Stimulated activated naive B cell treated with anti-CD40 and anti-IgM and Interleukin-4, amounts not matched to agents 10 μg/mL and 1 μg/mL and 100 μg/mL, for 72 hours (primary cell): Measurements from ENCODE around the gene RTCA.
"Not testable (repeated sequence)": the region's sequence is repeated elsewhere in the genome, so short reads cannot be mapped to it uniquely, and the experiment has no call there.

Experiments used
- ATAC-seq, 2 donors: fragments of 150-1000 bp; cut with Tn5 transposase; replicated peaks; 2 replicates each; pipeline ENCODE4 v1.10.0; 2021; ENCODE audit warnings: moderate library complexity in 1 of 2
- DNase-seq: peaks from one replicate; pipeline ENCODE4 v3.0.0; 2021
- H3K27ac Mint-ChIP-seq: one replicate; pipeline ENCODE4 v1.8.0; 2022; ENCODE audit warnings: mild to moderate bottlenecking, mixed read lengths
- H3K27me3 Mint-ChIP-seq, 2 donors: one replicate each; pipeline ENCODE4 v1.8.0; 2022; ENCODE audit warnings: mixed read lengths in 2 of 2
- H3K36me3 Mint-ChIP-seq, 2 donors: one replicate each; pipeline ENCODE4 v1.8.0; 2022; ENCODE audit warnings: mixed read lengths in 2 of 2, mild to moderate bottlenecking in 1 of 2
- H3K4me1 Mint-ChIP-seq, 2 donors: one replicate each; pipeline ENCODE4 v1.8.0; 2022; ENCODE audit warnings: mixed read lengths in 2 of 2, mild to moderate bottlenecking in 1 of 2
- H3K4me3 Mint-ChIP-seq, 2 donors: one replicate each; pipeline ENCODE4 v1.8.0; 2022; ENCODE audit warnings: mild to moderate bottlenecking in 2 of 2, mixed read lengths in 2 of 2, moderate library complexity in 1 of 2
- H3K9me3 Mint-ChIP-seq, 2 donors: one replicate each; pipeline ENCODE4 v1.8.0; 2022; ENCODE audit warnings: mixed read lengths in 2 of 2, mild to moderate bottlenecking in 1 of 2

RTCA gene

DNA sequence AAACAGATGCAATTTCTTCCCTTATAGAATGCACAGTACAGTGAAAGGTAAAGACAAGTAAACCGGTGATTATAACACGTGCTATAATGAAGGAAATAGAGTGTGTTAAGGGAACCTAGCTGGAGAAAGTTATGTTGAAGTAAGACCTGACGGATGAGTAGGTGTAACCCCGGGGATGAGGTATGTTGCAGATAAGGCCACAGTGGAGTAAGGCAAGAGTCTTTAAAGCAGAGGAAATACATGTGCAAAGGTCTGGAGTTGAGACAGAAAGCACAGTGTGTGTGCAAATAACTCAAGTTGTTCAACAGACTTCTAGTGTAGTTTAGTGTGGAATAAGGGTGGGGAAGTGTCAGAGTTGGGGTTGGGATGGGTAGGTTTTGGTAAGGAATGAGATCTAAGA is 19.3 kb upstream of the RTCA start:
- H3K36me3 Mint-ChIP-seq: peaks cover 5 to 6% of the 10 kb centered on the region in 2 donors
- H3K9me3 Mint-ChIP-seq: no peaks in the 10 kb centered on the region
- no peak overlapping the region for H3K4me3 Mint-ChIP-seq
- no peak for DNase-seq
- no peak for ATAC-seq
- H3K27ac Mint-ChIP-seq: no peak overlapping the region
- no peaks in the 10 kb centered on the region for H3K27me3 Mint-ChIP-seq
- H3K4me1 Mint-ChIP-seq: peaks cover 7 to 19% of the 10 kb centered on the region in 2 donors

DNA sequence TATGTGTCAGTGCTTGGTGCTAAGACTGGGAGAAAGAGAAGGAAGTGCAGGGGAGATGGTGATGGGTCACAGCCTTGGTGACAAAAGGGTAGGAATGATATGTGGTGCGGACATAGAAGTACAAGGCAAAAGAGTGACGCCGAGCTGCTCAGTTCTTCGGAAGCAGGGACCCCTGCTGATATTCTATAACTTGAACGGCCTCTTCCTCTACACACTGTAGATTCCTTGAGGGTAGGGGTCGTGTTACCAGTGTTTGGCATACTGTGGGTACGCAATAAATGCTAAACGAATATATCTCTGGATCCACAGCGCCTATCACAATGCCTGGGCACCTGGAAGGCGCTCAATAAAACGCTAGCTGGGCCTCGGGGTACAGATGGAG is 16.9 kb upstream of the RTCA start:
- Mint-ChIP-seq H3K36me3 (peaks cover 1 to 3% of the 10 kb centered on the region in 2 donors), H3K4me3 (no peak overlapping the region), H3K4me1 (peaks cover 7 to 11% of the 10 kb centered on the region in 2 donors), H3K27me3 (no peaks in the 10 kb centered on the region), H3K27ac (no peak overlapping the region), H3K9me3 (no peaks in the 10 kb centered on the region)
- ATAC-seq (peak in 1 of 2 donors; percentile 7), DNase-seq (no peak)

GRCh38 chr1:100249537-100250257 is 16.3 kb upstream of the RTCA start, which contains the start of gene DBT:
Gene DBT (minus strand): TSS chr1:100249834. CDS start chr1:100249820, 14 bp downstream.
- peaks cover 7 to 9% of the 10 kb centered on the region in 2 donors for H3K4me1 Mint-ChIP-seq
- DNase-seq (peak; percentile 90), ATAC-seq (peak; percentile 100)
- H3K27me3 Mint-ChIP-seq: peaks cover 0 to under 1% of the 10 kb centered on the region in 2 donors
- peaks cover 1 to 3% of the 10 kb centered on the region in 2 donors for H3K36me3 Mint-ChIP-seq
- no peak within 1 kb of the TSS for H3K4me3 Mint-ChIP-seq
- no peaks in the 10 kb centered on the region for H3K9me3 Mint-ChIP-seq
- no peak within 1 kb of the TSS for H3K27ac Mint-ChIP-seq

DNA sequence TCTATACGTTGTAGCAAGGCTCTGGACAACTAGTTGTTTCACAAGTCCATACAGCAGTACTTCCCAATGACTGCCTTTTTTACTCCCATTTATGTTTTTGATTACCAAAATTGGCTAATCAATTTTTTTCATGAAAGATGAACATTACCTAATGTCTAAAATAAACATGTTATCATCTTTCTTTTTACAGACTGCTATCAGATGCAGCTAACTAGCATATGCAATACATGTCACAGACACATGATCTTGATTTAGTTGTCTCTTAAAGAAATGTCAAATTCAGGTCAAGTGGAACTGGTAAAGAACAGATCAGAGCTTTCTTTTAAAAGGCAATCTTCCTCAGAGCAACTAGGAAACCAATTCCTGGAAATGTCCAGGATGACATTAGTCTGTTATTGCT is 15.8 kb upstream of the RTCA start:
- H3K27me3 Mint-ChIP-seq: peaks cover 0 to 6% of the 10 kb centered on the region in 2 donors

DNA sequence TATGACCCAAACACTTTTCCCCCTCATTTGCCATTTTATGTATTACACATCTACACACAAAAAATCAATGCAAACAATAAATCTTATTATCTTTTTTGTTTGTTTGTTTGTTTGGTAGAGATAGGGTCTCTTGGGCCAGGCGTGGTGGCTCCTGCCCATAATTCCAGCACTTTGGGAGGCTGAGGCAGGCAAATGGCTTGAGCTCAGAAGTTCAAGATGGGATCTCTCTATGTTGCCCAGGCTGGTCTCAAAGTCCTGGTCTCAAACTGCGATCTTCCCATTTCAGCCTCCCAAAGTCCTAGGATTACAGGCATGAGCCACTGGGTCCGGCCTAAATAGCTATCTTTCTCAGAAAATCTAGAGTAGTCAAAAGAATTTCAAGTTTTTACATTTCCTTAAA is 15.2 kb upstream of the RTCA start:
- H3K4me3 Mint-ChIP-seq: no peak overlapping the region
- H3K4me1 Mint-ChIP-seq: peaks cover 7 to 9% of the 10 kb centered on the region in 2 donors
- no peaks in the 10 kb centered on the region for H3K9me3 Mint-ChIP-seq
- H3K27me3 Mint-ChIP-seq: peaks cover 2 to 6% of the 10 kb centered on the region in 2 donors
- ATAC-seq (no peak), DNase-seq (no peak)
- H3K36me3 Mint-ChIP-seq: peaks cover 0 to 3% of the 10 kb centered on the region in 2 donors
- no peak overlapping the region for H3K27ac Mint-ChIP-seq

More for the DNA sequence above, 15.8 kb upstream of the RTCA start:
- no peaks in the 10 kb centered on the region for H3K9me3 Mint-ChIP-seq
- peaks cover 7 to 9% of the 10 kb centered on the region in 2 donors for H3K4me1 Mint-ChIP-seq
- H3K27ac Mint-ChIP-seq: no peak overlapping the region
- no peak overlapping the region for H3K4me3 Mint-ChIP-seq
- no peak for DNase-seq
- peaks cover 1 to 3% of the 10 kb centered on the region in 2 donors for H3K36me3 Mint-ChIP-seq
- no peak for ATAC-seq

- Mint-ChIP-seq H3K4me1 (peaks cover 0 to 3% of the 10 kb centered on the region in 2 donors), H3K36me3 (no peaks in the 10 kb centered on the region), H3K27ac (no peak overlapping the region), H3K9me3 (no peaks in the 10 kb centered on the region), H3K27me3 (peaks cover 4 to 6% of the 10 kb centered on the region in 2 donors), H3K4me3 (no peak overlapping the region)
- DNase-seq (no peak), ATAC-seq (no peak)
These were observed 13.1 kb upstream of the RTCA start for GRCh38 chr1:100252901-100253300.

DNA sequence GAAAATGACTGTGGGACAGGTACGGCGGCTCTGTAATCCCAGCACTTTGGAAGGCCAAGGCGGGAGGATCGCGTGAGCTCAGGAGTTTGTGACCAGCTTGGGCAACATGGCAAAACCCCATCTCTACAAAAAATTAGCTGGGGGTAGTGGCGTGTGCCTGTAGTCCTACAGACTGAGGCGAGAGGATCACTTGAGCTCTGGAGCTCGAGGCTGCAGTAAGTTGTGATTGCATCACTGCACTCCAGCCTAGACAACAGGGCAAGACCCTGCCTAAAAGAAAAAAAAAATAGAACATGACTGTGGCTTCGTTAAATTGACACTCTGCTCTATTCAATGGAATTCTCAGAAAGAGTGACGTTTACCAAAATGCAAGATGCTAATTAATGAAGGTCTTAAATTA is 12.5 kb upstream of the RTCA start:
- Mint-ChIP-seq H3K4me1 (peaks cover 0 to 3% of the 10 kb centered on the region in 2 donors), H3K27ac (no peak overlapping the region), H3K9me3 (no peaks in the 10 kb centered on the region), H3K4me3 (no peak overlapping the region), H3K36me3 (no peaks in the 10 kb centered on the region), H3K27me3 (peaks cover 4 to 6% of the 10 kb centered on the region in 2 donors)
- no peak for DNase-seq
- ATAC-seq: no peak

DNA sequence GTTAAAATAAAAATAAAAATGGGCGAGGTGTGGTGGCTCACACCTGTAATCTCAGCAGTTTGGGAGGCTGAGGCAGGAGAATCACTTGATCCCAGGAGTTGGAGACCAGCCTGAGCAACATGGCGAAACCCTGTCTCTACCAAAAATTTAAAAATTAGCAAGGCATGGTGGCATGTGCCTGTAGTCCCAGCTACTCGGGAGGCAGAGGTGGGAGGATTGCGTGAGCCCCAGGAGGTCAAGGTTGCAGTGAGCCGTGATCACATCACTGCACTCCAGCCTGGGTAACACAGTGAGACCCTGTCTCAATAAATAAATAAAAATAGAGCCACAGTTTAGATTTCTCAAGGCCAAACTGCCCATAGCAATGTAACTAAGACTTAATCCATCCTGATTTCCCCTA is 9.7 kb upstream of the RTCA start:
- H3K36me3 Mint-ChIP-seq, H3K4me1 Mint-ChIP-seq, ATAC-seq, H3K27ac Mint-ChIP-seq, H3K27me3 Mint-ChIP-seq, DNase-seq, H3K9me3 Mint-ChIP-seq, H3K4me3 Mint-ChIP-seq: not testable (repeated sequence)

DNA sequence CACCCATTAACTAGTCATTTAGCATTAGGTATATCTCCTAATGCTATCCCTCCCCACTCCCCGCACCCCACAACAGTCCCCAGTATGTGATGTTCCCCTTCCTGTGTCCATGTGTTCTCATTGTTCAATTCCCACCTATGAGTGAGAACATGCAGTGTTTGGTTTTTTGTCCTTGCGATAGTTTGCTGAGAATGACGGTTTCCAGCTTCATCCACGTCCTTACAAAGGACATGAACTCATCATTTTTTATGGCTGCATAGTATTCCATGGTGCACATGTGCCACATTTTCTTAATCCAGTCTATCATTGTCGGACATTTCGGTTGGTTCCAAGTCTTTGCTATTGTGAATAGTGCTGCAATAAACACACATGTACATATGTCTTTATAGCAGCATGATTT is 7.6 kb upstream of the RTCA start:
- H3K27me3 Mint-ChIP-seq, DNase-seq, H3K9me3 Mint-ChIP-seq, H3K4me3 Mint-ChIP-seq, H3K36me3 Mint-ChIP-seq, H3K4me1 Mint-ChIP-seq, H3K27ac Mint-ChIP-seq, ATAC-seq: not testable (repeated sequence)

- peaks cover 0 to 5% of the 10 kb centered on the region in 2 donors for H3K9me3 Mint-ChIP-seq
- H3K4me3 Mint-ChIP-seq: no peak overlapping the region
- no peaks in the 10 kb centered on the region for H3K27me3 Mint-ChIP-seq
- H3K4me1 Mint-ChIP-seq: peaks cover 13 to 18% of the 10 kb centered on the region in 2 donors
- peaks cover 12 to 25% of the 10 kb centered on the region in 2 donors for H3K36me3 Mint-ChIP-seq
- ATAC-seq (no peak), DNase-seq (no peak)
- no peak overlapping the region for H3K27ac Mint-ChIP-seq
These were observed 4.3 kb upstream of the RTCA start for GRCh38 chr1:100261686-100262085.

- Mint-ChIP-seq H3K36me3 (peaks cover 12 to 30% of the 10 kb centered on the region in 2 donors), H3K4me1 (peaks cover 16 to 18% of the 10 kb centered on the region in 2 donors)
- not testable (repeated sequence) for H3K4me3 Mint-ChIP-seq, H3K9me3 Mint-ChIP-seq, ATAC-seq, H3K27ac Mint-ChIP-seq, H3K27me3 Mint-ChIP-seq, DNase-seq
These were observed 1.9 kb upstream of the RTCA start for GRCh38 chr1:100264081-100264480.

GRCh38 chr1:100265562-100265930 is 470 bp upstream of the RTCA start:
- Mint-ChIP-seq H3K27ac (peak overlapping the region; percentile 98), H3K4me1 (peaks cover 19 to 24% of the 10 kb centered on the region in 2 donors), H3K9me3 (peaks cover 0 to 5% of the 10 kb centered on the region in 2 donors), H3K27me3 (no peaks in the 10 kb centered on the region), H3K4me3 (peak overlapping the region; percentile 98 to 100), H3K36me3 (peaks cover 17 to 36% of the 10 kb centered on the region in 2 donors)
- DNase-seq: no peak
- peak; percentile 34 to 38 for ATAC-seq

GRCh38 chr1:100266741-100267140 is 725 bp downstream of the RTCA start:
- H3K4me3 Mint-ChIP-seq: peak overlapping the region; percentile 98 to 100
- H3K4me1 Mint-ChIP-seq: peaks cover 22 to 24% of the 10 kb centered on the region in 2 donors
- peaks cover 0 to 4% of the 10 kb centered on the region in 2 donors for H3K9me3 Mint-ChIP-seq
- H3K27ac Mint-ChIP-seq: peak overlapping the region; percentile 98
- no peaks in the 10 kb centered on the region for H3K27me3 Mint-ChIP-seq
- DNase-seq (no peak), ATAC-seq (peak in 1 of 2 donors; percentile 28)
- H3K36me3 Mint-ChIP-seq: peaks cover 22 to 42% of the 10 kb centered on the region in 2 donors

- peaks cover 24 to 45% of the 10 kb centered on the region in 2 donors for H3K36me3 Mint-ChIP-seq
- ATAC-seq: no peak
- H3K27ac Mint-ChIP-seq: no peak overlapping the region
- H3K9me3 Mint-ChIP-seq: peaks cover 0 to 4% of the 10 kb centered on the region in 2 donors
- no peaks in the 10 kb centered on the region for H3K27me3 Mint-ChIP-seq
- no peak for DNase-seq
- peak overlapping the region; percentile 13 to 98 for H3K4me3 Mint-ChIP-seq
- H3K4me1 Mint-ChIP-seq: peaks cover 23 to 24% of the 10 kb centered on the region in 2 donors
These were observed 1.3 kb downstream of the RTCA start for GRCh38 chr1:100267284-100267683.

DNA sequence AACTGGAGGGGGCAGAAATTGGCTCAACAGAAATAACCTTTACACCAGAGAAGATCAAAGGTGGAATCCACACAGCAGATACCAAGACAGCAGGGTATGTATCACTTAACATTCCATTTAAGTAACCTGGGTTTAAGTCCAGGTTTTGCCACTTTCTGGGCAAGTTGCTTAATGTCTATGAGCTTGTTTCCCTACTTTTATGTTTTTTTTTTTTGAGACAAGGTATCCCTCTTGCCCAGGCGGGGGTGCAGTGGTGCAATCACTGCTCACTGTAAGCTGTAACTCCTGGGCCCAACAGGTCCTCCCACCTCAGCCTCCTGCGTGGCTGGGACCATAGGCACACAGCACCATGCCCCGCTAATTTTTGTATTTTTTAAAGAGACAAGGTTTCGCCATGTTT is 2.2 kb downstream of the RTCA start:
- no peaks in the 10 kb centered on the region for H3K27me3 Mint-ChIP-seq
- no peak for DNase-seq

More for the DNA sequence above, 2.2 kb downstream of the RTCA start:
- H3K27ac Mint-ChIP-seq: no peak overlapping the region
- no peak overlapping the region for H3K4me3 Mint-ChIP-seq
- ATAC-seq: no peak
- H3K36me3 Mint-ChIP-seq: peaks cover 24 to 44% of the 10 kb centered on the region in 2 donors
- H3K9me3 Mint-ChIP-seq: peaks cover 0 to 4% of the 10 kb centered on the region in 2 donors
- H3K4me1 Mint-ChIP-seq: peaks cover 23 to 24% of the 10 kb centered on the region in 2 donors
